DND-41 (cell line): Measurements from ENCODE around the gene ARPP19.

Source experiments
- ATAC-seq: fragments of 200-7000 bp; cut with Tn5 transposase; 3 replicates; pipeline ENCODE4 v1.9.1; 2021; ENCODE audit warnings: low read depth; ENCODE audit not compliant: insufficient read depth
- DNase-seq: peaks from one replicate; pipeline ENCODE4 v3.0.0-alpha.2; 2020
- H2AFZ ChIP-seq: 2 replicates; pipeline ENCODE4 v1.6.0; 2012; ENCODE audit warnings: low read depth, low read length
- H3K27ac ChIP-seq: 2 replicates; pipeline ENCODE4 v1.5.1; 2012; ENCODE audit warnings: low read length, inconsistent platforms
- H3K27me3 ChIP-seq: fragments of 200-600 bp; sonication (generic); 2 replicates; pipeline ENCODE4 v1.6.0; 2012; ENCODE audit warnings: low read length, mild to moderate bottlenecking, inconsistent platforms; ENCODE audit not compliant: insufficient read depth, poor library complexity
- H3K36me3 ChIP-seq: 2 replicates; pipeline ENCODE4 v1.5.1; 2012; ENCODE audit warnings: low read length, inconsistent platforms; ENCODE audit not compliant: insufficient read depth
- H3K4me1 ChIP-seq: 2 replicates; pipeline ENCODE4 v1.5.1; 2012; ENCODE audit warnings: mild to moderate bottlenecking, low read length; ENCODE audit not compliant: insufficient read depth
- H3K4me2 ChIP-seq: 2 replicates; pipeline ENCODE4 v1.6.0; 2012; ENCODE audit warnings: mild to moderate bottlenecking, moderate library complexity, low read length, inconsistent platforms; ENCODE audit not compliant: insufficient read depth
- H3K4me3 ChIP-seq, 2 experiments: fragments of 200-600 bp in 1 of 2; shearing (Covaris generic) in 1 of 2; 2 replicates each; pipeline ENCODE4 v1.5.1; 2012 to 2016; ENCODE audit warnings: inconsistent platforms in 2 of 2, low read length in 2 of 2, mild to moderate bottlenecking in 2 of 2, low read depth in 1 of 2, moderate library complexity in 1 of 2
- H3K79me2 ChIP-seq: 2 replicates; pipeline ENCODE4 v1.6.0; 2012; ENCODE audit warnings: low read length, inconsistent platforms; ENCODE audit not compliant: insufficient read depth
- H3K9ac ChIP-seq: 2 replicates; pipeline ENCODE4 v1.6.0; 2012; ENCODE audit warnings: low read depth, mild to moderate bottlenecking, inconsistent platforms, low read length, moderate library complexity
- H3K9me3 ChIP-seq: 2 replicates; pipeline ENCODE4 v1.5.1; 2012; ENCODE audit warnings: low read length, moderate library complexity, mild to moderate bottlenecking, inconsistent platforms; ENCODE audit not compliant: insufficient read depth, severe bottlenecking
- H4K20me1 ChIP-seq: 2 replicates; pipeline ENCODE4 v1.6.0; 2012; ENCODE audit warnings: low read length; ENCODE audit not compliant: insufficient read depth
- EZH2 ChIP-seq: IDR thresholded peaks from 3 replicates; pipeline ENCODE4 v1.6.1; 2012; ENCODE audit warnings: borderline replicate concordance, low read depth, mild to moderate bottlenecking, moderate library complexity, low read length, inconsistent platforms; ENCODE audit not compliant: severe bottlenecking
- TF ChIP-seq, protein P1 (sequence below): IDR thresholded peaks from 2 replicates; pipeline ENCODE4 v1.5.1; 2012; ENCODE audit warnings: borderline replicate concordance, low read length, moderate library complexity, mild to moderate bottlenecking; ENCODE audit not compliant: poor library complexity, severe bottlenecking; ENCODE audit errors: extremely low read depth

The ARPP19 gene

GRCh38 chr15:52557274-52557641 is 11.6 kb downstream of the ARPP19 start:
- H3K4me2 ChIP-seq, result no peak overlapping the region
- H4K20me1 ChIP-seq, result peaks cover 66% of the 10 kb centered on the region
- peaks cover 55% of the 10 kb centered on the region; the same call in 1 of the 2 replicates for H3K36me3 ChIP-seq
- H3K4me1 ChIP-seq, result peaks cover 4% of the 10 kb centered on the region; the same call in 1 of the 2 replicates
- no peaks in the 10 kb centered on the region for H3K27me3 ChIP-seq
- H3K79me2 ChIP-seq, result peaks cover 93% of the 10 kb centered on the region
- DNase-seq (no peak), ATAC-seq (no peak)
- TF ChIP-seq EZH2, result no peak
- TF ChIP-seq, protein P1, sequence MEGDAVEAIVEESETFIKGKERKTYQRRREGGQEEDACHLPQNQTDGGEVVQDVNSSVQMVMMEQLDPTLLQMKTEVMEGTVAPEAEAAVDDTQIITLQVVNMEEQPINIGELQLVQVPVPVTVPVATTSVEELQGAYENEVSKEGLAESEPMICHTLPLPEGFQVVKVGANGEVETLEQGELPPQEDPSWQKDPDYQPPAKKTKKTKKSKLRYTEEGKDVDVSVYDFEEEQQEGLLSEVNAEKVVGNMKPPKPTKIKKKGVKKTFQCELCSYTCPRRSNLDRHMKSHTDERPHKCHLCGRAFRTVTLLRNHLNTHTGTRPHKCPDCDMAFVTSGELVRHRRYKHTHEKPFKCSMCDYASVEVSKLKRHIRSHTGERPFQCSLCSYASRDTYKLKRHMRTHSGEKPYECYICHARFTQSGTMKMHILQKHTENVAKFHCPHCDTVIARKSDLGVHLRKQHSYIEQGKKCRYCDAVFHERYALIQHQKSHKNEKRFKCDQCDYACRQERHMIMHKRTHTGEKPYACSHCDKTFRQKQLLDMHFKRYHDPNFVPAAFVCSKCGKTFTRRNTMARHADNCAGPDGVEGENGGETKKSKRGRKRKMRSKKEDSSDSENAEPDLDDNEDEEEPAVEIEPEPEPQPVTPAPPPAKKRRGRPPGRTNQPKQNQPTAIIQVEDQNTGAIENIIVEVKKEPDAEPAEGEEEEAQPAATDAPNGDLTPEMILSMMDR, result no peak
- no peak overlapping the region for H3K9ac ChIP-seq
- no peak overlapping the region for H3K27ac ChIP-seq
- no peak overlapping the region for H3K4me3 ChIP-seq
- no peak overlapping the region for H2AFZ ChIP-seq
- H3K9me3 ChIP-seq, result no peaks in the 10 kb centered on the region

GRCh38 chr15:52556524-52557273 is 12.1 kb downstream of the ARPP19 start:
- no peak overlapping the region for H3K27ac ChIP-seq
- no peak overlapping the region for H2AFZ ChIP-seq
- ATAC-seq, result no peak
- no peak overlapping the region for H3K9ac ChIP-seq
- H3K36me3 ChIP-seq, result peaks cover 60% of the 10 kb centered on the region
- TF ChIP-seq, protein P1, result no peak
- TF ChIP-seq EZH2, result no peak
- H3K4me2 ChIP-seq, result no peak overlapping the region
- H3K9me3 ChIP-seq, result no peaks in the 10 kb centered on the region
- H3K4me3 ChIP-seq, result no peak overlapping the region
- H4K20me1 ChIP-seq, result peaks cover 67% of the 10 kb centered on the region
- H3K79me2 ChIP-seq, result peaks cover 89% of the 10 kb centered on the region
- DNase-seq, result no peak
- no peaks in the 10 kb centered on the region for H3K27me3 ChIP-seq
- peaks cover 4% of the 10 kb centered on the region; the same call in 1 of the 2 replicates for H3K4me1 ChIP-seq

GRCh38 chr15:52552303-52552702 is 16.5 kb downstream of the ARPP19 start:
- H3K27me3 ChIP-seq, result no peaks in the 10 kb centered on the region
- no peak for TF ChIP-seq EZH2
- TF ChIP-seq, protein P1, result no peak
- H3K4me1 ChIP-seq, result no peaks in the 10 kb centered on the region
- no peak overlapping the region for H2AFZ ChIP-seq
- no peak overlapping the region for H3K4me3 ChIP-seq
- ATAC-seq (no peak), DNase-seq (no peak)
- no peak overlapping the region for H3K27ac ChIP-seq
- H4K20me1 ChIP-seq, result peaks cover 30% of the 10 kb centered on the region; the same call in 1 of the 2 replicates
- H3K9ac ChIP-seq, result no peak overlapping the region
- H3K9me3 ChIP-seq, result no peaks in the 10 kb centered on the region
- peaks cover 48% of the 10 kb centered on the region for H3K79me2 ChIP-seq
- peaks cover 80% of the 10 kb centered on the region for H3K36me3 ChIP-seq
- no peak overlapping the region for H3K4me2 ChIP-seq
